ENCODE results near the gene KCNMB2.

DNA sequence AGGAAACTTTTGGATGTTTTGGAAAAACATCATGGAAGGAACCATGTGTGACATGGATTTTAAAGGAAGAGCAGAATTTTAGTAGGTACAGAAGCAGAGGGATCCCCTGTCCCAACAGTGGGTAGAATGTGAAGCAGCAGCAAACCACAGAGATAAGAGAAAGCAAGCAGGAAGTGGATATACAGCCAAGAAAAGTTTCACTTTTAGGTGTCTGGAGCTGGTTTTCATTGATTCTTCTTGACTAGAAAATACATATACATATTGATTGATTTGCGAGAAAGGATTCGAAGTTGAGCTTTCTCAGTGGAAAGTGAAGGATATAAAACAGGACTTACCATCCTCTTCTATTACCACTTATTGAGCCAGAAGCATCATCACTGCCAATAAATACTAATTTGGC lies 133.5 kb downstream of the KCNMB2 start:
- TF ChIP-seq NR3C1 (IDR thresholded peaks at IDR 0.05) = no peak
- no peak for TF ChIP-seq E2F6 (IDR thresholded peaks at IDR 0.05; ENCODE audit: borderline replicate concordance, low read depth)
- TF ChIP-seq, protein P1, sequence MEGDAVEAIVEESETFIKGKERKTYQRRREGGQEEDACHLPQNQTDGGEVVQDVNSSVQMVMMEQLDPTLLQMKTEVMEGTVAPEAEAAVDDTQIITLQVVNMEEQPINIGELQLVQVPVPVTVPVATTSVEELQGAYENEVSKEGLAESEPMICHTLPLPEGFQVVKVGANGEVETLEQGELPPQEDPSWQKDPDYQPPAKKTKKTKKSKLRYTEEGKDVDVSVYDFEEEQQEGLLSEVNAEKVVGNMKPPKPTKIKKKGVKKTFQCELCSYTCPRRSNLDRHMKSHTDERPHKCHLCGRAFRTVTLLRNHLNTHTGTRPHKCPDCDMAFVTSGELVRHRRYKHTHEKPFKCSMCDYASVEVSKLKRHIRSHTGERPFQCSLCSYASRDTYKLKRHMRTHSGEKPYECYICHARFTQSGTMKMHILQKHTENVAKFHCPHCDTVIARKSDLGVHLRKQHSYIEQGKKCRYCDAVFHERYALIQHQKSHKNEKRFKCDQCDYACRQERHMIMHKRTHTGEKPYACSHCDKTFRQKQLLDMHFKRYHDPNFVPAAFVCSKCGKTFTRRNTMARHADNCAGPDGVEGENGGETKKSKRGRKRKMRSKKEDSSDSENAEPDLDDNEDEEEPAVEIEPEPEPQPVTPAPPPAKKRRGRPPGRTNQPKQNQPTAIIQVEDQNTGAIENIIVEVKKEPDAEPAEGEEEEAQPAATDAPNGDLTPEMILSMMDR (IDR thresholded peaks at IDR 0.05) = no peak
- no peak for TF ChIP-seq POLR2A (IDR thresholded peaks at IDR 0.05; ENCODE audit: low read length)
- TF ChIP-seq RFX5 (IDR thresholded peaks at IDR 0.05) = no peak
- TF ChIP-seq CEBPB (IDR thresholded peaks at IDR 0.05) = no peak
- TF ChIP-seq JUNB (IDR thresholded peaks at IDR 0.05) = no peak
- no peak for TF ChIP-seq PHF8 (IDR thresholded peaks at IDR 0.05; ENCODE audit: borderline replicate concordance, low read depth)
- TF ChIP-seq BHLHE40 (IDR thresholded peaks at IDR 0.05; ENCODE audit: low read depth, low read length) = no peak
- no peak for TF ChIP-seq CHD4 (IDR thresholded peaks at IDR 0.05; ENCODE audit: borderline replicate concordance)
- no peak for TF ChIP-seq HOXA7 (CRISPR knock-in tag; IDR thresholded peaks at IDR 0.05)

Measured in A549 (cell line).